GM12872 (cell line): Measurements from ENCODE around the gene HYOU1.

ENCODE experiments used
- TF ChIP-seq, protein P1 (sequence below): IDR thresholded peaks from 3 replicates; pipeline ENCODE4 v1.5.1; 2011; ENCODE audit warnings: low read depth, mild to moderate bottlenecking, low read length, moderate library complexity; ENCODE audit not compliant: insufficient read depth

Gene HYOU1

DNA sequence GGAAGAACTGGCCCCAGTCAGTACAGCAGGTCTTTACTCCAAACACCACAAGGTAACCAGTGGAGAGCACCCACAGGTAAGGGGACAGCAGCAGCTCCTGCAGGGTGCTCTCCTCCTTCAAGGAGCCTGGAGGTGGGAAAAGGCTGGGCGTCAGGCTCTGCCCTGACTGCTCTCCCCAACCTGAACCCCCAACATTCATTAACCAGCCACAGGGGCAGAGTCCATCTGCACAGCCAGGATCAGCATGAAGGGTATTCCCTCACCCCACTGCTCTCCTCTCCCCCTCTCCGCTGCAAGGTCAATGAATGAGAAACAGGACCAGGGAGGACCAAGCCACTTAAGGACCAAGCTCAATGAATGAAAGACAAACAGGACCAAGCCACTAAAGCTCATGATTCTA is 30.0 kb downstream of the HYOU1 start:
- TF ChIP-seq, protein P1, sequence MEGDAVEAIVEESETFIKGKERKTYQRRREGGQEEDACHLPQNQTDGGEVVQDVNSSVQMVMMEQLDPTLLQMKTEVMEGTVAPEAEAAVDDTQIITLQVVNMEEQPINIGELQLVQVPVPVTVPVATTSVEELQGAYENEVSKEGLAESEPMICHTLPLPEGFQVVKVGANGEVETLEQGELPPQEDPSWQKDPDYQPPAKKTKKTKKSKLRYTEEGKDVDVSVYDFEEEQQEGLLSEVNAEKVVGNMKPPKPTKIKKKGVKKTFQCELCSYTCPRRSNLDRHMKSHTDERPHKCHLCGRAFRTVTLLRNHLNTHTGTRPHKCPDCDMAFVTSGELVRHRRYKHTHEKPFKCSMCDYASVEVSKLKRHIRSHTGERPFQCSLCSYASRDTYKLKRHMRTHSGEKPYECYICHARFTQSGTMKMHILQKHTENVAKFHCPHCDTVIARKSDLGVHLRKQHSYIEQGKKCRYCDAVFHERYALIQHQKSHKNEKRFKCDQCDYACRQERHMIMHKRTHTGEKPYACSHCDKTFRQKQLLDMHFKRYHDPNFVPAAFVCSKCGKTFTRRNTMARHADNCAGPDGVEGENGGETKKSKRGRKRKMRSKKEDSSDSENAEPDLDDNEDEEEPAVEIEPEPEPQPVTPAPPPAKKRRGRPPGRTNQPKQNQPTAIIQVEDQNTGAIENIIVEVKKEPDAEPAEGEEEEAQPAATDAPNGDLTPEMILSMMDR = no peak

DNA sequence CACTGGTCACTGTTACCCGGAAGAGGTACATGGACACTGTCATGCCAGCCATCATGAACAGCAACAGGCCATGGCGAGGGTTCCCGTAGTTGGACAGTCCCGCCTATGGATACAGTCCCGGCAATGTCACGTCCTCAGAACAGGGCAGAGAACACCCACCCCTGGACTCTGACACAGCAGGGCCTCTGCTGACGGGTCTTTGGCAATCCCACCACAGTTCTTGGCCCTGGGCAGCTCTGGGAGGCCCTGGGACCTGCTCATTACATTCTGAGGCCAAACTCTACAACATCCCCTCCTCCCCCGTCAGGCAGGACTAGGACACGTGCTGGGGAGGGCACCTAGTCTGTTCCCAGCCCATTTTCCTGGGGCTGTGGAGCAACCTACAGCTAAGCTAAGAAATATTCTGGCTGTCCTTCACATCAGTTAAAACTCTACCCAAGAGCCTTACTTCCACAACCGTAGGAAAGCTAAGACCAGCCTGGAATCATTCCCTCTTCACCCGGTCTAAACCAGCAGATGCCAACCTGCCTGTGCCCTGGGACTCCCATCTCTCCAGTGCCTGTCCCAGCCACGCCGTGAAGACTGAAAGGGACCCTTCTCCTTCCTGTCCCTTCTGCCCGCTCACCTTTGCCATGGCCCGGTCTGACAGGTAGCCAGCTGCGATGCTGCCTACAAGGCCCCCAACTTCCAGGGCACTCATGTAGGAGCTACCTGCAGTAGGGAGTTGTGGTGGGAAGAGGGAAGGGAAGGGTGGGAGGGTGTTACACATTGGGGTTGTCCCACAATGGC is 30.8 kb downstream of the HYOU1 start:
- TF ChIP-seq, protein P1 = no peak

DNA sequence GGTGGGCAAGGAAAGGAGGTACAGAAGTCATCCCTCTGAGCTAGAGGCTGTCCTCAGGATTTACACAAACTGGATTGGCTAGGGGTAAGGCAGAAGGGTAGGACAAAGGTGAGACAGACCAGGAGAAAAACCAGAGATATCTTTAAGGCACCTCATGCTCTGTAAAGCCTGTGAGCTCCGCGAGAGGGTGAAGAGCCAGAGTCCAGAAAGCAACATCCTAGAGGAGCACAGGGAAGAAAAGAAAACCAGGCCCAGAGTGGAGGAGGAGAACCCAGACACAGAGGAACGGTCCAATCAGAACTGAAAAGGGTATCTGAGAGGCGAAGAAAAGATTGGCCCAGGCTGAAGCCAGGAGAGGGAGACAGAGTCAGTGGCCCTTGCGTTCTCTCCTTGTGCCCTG is 31.5 kb downstream of the HYOU1 start:
- TF ChIP-seq, protein P1 = no peak

DNA sequence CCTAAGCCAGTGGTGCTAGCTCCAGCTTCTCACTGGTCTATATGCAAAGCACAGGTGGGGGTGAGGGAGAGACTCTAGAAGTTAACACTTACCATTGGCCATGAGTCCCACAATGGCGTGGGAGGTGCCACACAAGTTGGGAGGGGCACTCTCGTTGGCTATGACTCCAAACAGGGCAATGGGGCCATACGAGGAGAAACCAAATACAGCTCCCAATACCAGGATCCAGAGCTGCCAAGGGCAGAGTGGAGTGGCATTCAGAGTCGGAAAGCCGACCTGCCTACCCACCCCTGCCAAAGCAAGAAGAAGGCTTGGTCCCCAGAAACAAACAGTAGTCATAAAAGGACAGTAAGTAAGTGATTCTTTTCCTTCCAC is 31.9 kb downstream of the HYOU1 start:
- TF ChIP-seq, protein P1 = no peak

DNA sequence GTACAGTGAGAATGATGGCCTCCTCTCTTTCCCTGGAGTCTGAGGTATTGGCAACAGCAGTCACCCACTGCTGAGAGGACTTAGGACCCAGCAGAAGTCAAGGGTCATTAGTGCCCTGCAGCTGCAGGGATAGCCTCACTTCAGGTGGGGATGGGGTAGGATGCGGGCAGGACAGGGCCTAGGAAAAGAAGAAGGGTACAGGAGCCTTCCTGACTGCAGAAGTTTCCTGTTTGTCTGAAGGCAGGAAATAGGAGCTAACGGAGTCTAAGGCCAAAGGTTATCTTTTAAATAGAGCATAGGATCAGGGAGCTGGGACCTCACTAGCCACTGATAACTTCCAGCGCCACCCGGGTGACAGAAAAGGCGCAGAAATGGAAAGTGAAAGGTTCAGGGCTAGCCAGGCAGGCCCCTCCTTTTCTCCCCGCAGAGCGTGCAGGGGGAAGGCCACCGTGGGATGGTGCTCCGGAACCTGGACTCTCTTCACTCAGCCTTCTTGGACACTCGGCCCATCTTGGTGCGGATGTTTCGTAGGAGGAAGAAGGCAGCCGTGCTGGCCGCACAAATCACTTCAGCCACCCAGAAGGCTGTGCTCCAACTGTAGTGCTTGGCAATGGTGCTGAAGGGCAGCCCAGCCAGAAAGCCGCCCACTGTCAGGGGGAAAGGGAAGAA is 32.4 kb downstream of the HYOU1 start:
- TF ChIP-seq, protein P1 = no peak

DNA sequence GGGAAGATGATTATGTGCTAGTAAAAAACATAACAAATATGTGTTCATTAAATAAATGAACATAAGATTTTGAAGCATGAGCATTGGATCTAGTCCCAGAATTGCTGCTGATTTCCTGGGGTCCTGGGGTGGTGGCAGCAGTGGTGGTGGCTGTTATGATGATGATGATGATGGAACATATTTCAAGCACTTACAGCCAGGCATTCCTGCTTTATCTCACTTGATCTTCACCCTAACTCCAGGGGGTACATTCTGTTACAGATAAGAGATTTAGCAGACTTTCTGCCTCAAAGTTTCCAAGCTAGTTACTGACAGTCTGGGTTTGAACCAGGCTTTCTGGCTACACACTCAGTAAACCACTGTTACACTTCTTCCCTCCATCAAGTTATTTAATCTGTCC is 33.3 kb downstream of the HYOU1 start:
- TF ChIP-seq, protein P1 = no peak

DNA sequence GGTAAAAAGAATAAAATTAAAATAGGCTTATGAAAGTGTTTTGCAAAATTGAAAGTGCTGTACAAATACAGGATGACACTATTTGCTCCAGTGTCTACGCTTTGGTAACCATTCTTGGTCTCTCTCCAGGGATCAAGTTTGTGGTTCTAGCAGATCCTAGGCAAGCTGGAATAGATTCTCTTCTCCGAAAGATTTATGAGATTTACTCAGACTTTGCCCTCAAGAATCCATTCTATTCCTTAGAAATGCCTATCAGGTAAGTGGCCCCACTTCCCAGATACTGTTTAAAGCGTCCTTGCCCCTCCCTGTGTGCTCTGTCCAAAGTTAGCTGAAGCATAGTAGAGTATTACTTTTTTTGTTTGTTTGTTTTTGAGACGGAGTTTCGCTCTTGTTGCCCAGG is 35.4 kb downstream of the HYOU1 start:
- TF ChIP-seq, protein P1 = no peak
